GM12875 (cell line): Measurements from ENCODE around the gene TTLL4.

ENCODE experiments used
- H3K4me3 ChIP-seq: one replicate; pipeline ENCODE4 v1.5.1; 2011; ENCODE audit warnings: low read depth, low read length, control low read depth
- CTCF ChIP-seq: IDR thresholded peaks from 2 replicates; pipeline ENCODE4 v1.5.1; 2011; ENCODE audit warnings: low read depth, mild to moderate bottlenecking, control low read depth, inconsistent platforms, low read length, moderate library complexity, borderline replicate concordance; ENCODE audit not compliant: insufficient read depth

TTLL4 gene

GRCh38 chr2:218732052-218732760 is 21.6 kb downstream of the TTLL4 start:
- H3K4me3 ChIP-seq, result no peak overlapping the region
- TF ChIP-seq CTCF, result no peak

GRCh38 chr2:218732761-218733158 is 22.1 kb downstream of the TTLL4 start:
- no peak for TF ChIP-seq CTCF
- no peak overlapping the region for H3K4me3 ChIP-seq

GRCh38 chr2:218733171-218734021 is 22.8 kb downstream of the TTLL4 start:
- no peak overlapping the region for H3K4me3 ChIP-seq
- TF ChIP-seq CTCF, result no peak

GRCh38 chr2:218734190-218734975 is 23.7 kb downstream of the TTLL4 start:
- TF ChIP-seq CTCF, result no peak
- no peak overlapping the region for H3K4me3 ChIP-seq

GRCh38 chr2:218736531-218736930 is 25.9 kb downstream of the TTLL4 start:
- H3K4me3 ChIP-seq, result no peak overlapping the region
- no peak for TF ChIP-seq CTCF

GRCh38 chr2:218743068-218743467 is 32.4 kb downstream of the TTLL4 start:
- no peak for TF ChIP-seq CTCF
- H3K4me3 ChIP-seq, result no peak overlapping the region
